Prostate gland (tissue), 2 donors: ENCODE measurements around the gene RNF126. TPM values are rescaled to one million over a fixed set of nuclear protein-coding genes. Genes with fewer than 3 reads are reported as not detected.
"Not testable (repeated sequence)": the region's sequence is repeated elsewhere in the genome, so short reads cannot be mapped to it uniquely, and the experiment has no call there.

ENCODE experiments used
- DNase-seq: peaks from one replicate; pipeline ENCODE4 v3.0.0-alpha.2; 2019; ENCODE audit warnings: low spot score
- H3K27ac ChIP-seq, 2 donors: fragments of 200-600 bp; sonication (generic); 2 replicates each; pipeline ENCODE4 v1.5.1; 2017 to 2019
- H3K27me3 ChIP-seq: fragments of 200-600 bp; sonication (generic); replicated peaks from 2 replicates; pipeline ENCODE4 v1.5.1; 2019; ENCODE audit not compliant: insufficient read depth
- H3K36me3 ChIP-seq, 2 donors: fragments of 200-600 bp; sonication (generic); 1 replicate in 1 of 2; 2 replicates in 1 of 2; pipeline versions ENCODE4 v1.5.1 to v1.8.1; 2017 to 2019
- H3K4me1 ChIP-seq: fragments of 200-600 bp; sonication (generic); replicated peaks from 2 replicates; pipeline ENCODE4 v1.5.1; 2019
- H3K4me3 ChIP-seq, 2 donors: fragments of 200-600 bp; sonication (generic); 2 replicates each; pipeline ENCODE4 v1.5.1; 2017 to 2019
- H3K9me3 ChIP-seq: fragments of 200-600 bp; sonication (generic); 2 replicates; pipeline ENCODE4 v1.5.1; 2017
- CTCF ChIP-seq, 4 experiments: fragments of 200-600 bp in 2 of 4; fragments of 450-650 bp in 2 of 4; sonication (generic) in 2 of 4; IDR thresholded peaks; 1 replicate in 3 of 4; 2 replicates in 1 of 4; pipeline ENCODE4 v1.5.1; 2016 to 2019; ENCODE audit warnings: antibody characterized with exemption in 4 of 4, mild to moderate bottlenecking in 2 of 4, moderate library complexity in 2 of 4
- POLR2A ChIP-seq: fragments of 450-650 bp; IDR thresholded peaks from one replicate; pipeline ENCODE4 v1.6.1; 2016; ENCODE audit warnings: antibody characterized with exemption, mild to moderate bottlenecking
- POLR2AphosphoS5 ChIP-seq: sonication (generic); formaldehyde crosslinking; IDR thresholded peaks from one replicate; pipeline ENCODE4 v1.6.1; 2017; ENCODE audit warnings: antibody characterized with exemption
- WGBS: methylation state at CpG from one replicate; pipeline ENCODE4 v1.1.5; 2018; 5-methylcytosine and 5-hydroxymethylcytosine counted together
- intact Hi-C: fragments of 100-400 bp; cut with DNase I; formaldehyde crosslinking; loops from one replicate; pipeline ENCODE4 v1.14.2; 2022
- total RNA-seq, 2 donors: library from RNA; depleted of rRNA; stranded (reverse); fragments of >200 nt; gene quantifications; one replicate each; pipeline ENCODE4 v1.1.0, GENCODE V29; 2016

Gene RNF126
- total RNA-seq, 2 donors from 2014 or later: 70.7 to 109 TPM

- no peak overlapping the region for H3K27ac ChIP-seq
- H3K27me3 ChIP-seq: no peaks in the 10 kb centered on the region
- no peak for DNase-seq
- intact Hi-C loops: no loop called here
- H3K9me3 ChIP-seq: no peaks in the 10 kb centered on the region
- no peaks in the 10 kb centered on the region for H3K36me3 ChIP-seq
- 84% methylated on average over 19 of the region's 19 CpGs for WGBS
- TF ChIP-seq POLR2AphosphoS5: no peak
- no peak for TF ChIP-seq POLR2A
- TF ChIP-seq CTCF (IDR thresholded peaks at IDR 0.05): no peak
- no peak overlapping the region for H3K4me3 ChIP-seq
- no peaks in the 10 kb centered on the region for H3K4me1 ChIP-seq
Observed at GRCh38 chr19:628168-628567, 34.8 kb downstream of the RNF126 start.

GRCh38 chr19:626566-626965 is 36.4 kb downstream of the RNF126 start:
- H3K4me1 ChIP-seq, H3K27ac ChIP-seq, intact Hi-C loops, H3K27me3 ChIP-seq, H3K9me3 ChIP-seq, H3K36me3 ChIP-seq, DNase-seq, H3K4me3 ChIP-seq: not testable (repeated sequence)
- 93% methylated on average over 7 of the region's 7 CpGs for WGBS

- no peaks in the 10 kb centered on the region for H3K27me3 ChIP-seq
- H3K4me1 ChIP-seq: no peaks in the 10 kb centered on the region
- TF ChIP-seq CTCF (IDR thresholded peaks at IDR 0.05): no peak
- TF ChIP-seq POLR2A: no peak
- TF ChIP-seq POLR2AphosphoS5: no peak
- 79% methylated on average over 5 of the region's 5 CpGs for WGBS
- H3K36me3 ChIP-seq: peaks cover 0 to 11% of the 10 kb centered on the region in 2 donors
- H3K9me3 ChIP-seq: no peaks in the 10 kb centered on the region
- no peak for DNase-seq
- H3K4me3 ChIP-seq: no peak overlapping the region
- H3K27ac ChIP-seq: no peak overlapping the region
- intact Hi-C loops: no loop called here
Observed at GRCh38 chr19:625257-625656, 37.8 kb downstream of the RNF126 start.

- DNase-seq: no peak
- Histone ChIP-seq H3K27me3 (no peaks in the 10 kb centered on the region), H3K36me3 (peaks cover 0 to 18% of the 10 kb centered on the region in 2 donors), H3K4me3 (no peak overlapping the region), H3K9me3 (no peaks in the 10 kb centered on the region), H3K27ac (peak overlapping the region in 1 of 2 donors; percentile 3), H3K4me1 (no peaks in the 10 kb centered on the region)
- intact Hi-C loops: no loop called here
- 86% methylated on average over 24 of the region's 24 CpGs for WGBS
- TF ChIP-seq POLR2AphosphoS5: no peak
- TF ChIP-seq POLR2A: no peak
- TF ChIP-seq CTCF (IDR thresholded peaks at IDR 0.05): no peak
Observed at GRCh38 chr19:624433-625109, 38.4 kb downstream of the RNF126 start.

GRCh38 chr19:623974-624373 is 39.0 kb downstream of the RNF126 start:
- H3K4me1 ChIP-seq: no peaks in the 10 kb centered on the region
- no peaks in the 10 kb centered on the region for H3K9me3 ChIP-seq
- H3K27me3 ChIP-seq: no peaks in the 10 kb centered on the region
- H3K4me3 ChIP-seq: no peak overlapping the region
- H3K27ac ChIP-seq: peak overlapping the region in 1 of 2 donors; percentile 3
- DNase-seq: no peak
- peaks cover 0 to 22% of the 10 kb centered on the region in 2 donors for H3K36me3 ChIP-seq
- no peak for TF ChIP-seq POLR2AphosphoS5
- no peak for TF ChIP-seq POLR2A
- no peak for TF ChIP-seq CTCF (IDR thresholded peaks at IDR 0.05)
- intact Hi-C loops: no loop called here
- 70% methylated on average over 24 of the region's 24 CpGs for WGBS
